Measurements from ENCODE around the gene ECI2.
"Not testable (repeated sequence)": the region's sequence is repeated elsewhere in the genome, so short reads cannot be mapped to it uniquely, and the experiment has no call there.

ECI2 gene

GRCh38 chr6:4114123-4114522 is 21.3 kb downstream of the ECI2 start:
- H3K4me3 ChIP-seq (ENCODE audit: low read depth, low read length): no peak overlapping the region
- TF ChIP-seq POLR2A (IDR thresholded peaks at IDR 0.05; ENCODE audit: extremely low read depth, insufficient read length) (no peak), CTCF (IDR thresholded peaks at IDR 0.05; ENCODE audit: low read depth, low read length) (no peak), MAX (IDR thresholded peaks at IDR 0.05; ENCODE audit: low read depth, low read length) (no peak), MYC (IDR thresholded peaks at IDR 0.05; ENCODE audit: low read depth, low read length) (no peak)
- DNase-seq (ENCODE audit: low read depth): no peak

GRCh38 chr6:4113649-4114048 is 21.7 kb downstream of the ECI2 start:
- H3K4me3 ChIP-seq (ENCODE audit: low read depth, low read length): no peak overlapping the region
- DNase-seq (ENCODE audit: low read depth): no peak
- TF ChIP-seq CTCF (IDR thresholded peaks at IDR 0.05; ENCODE audit: low read depth, low read length) (no peak), MAX (IDR thresholded peaks at IDR 0.05; ENCODE audit: low read depth, low read length) (no peak), POLR2A (IDR thresholded peaks at IDR 0.05; ENCODE audit: extremely low read depth, insufficient read length) (no peak), MYC (IDR thresholded peaks at IDR 0.05; ENCODE audit: low read depth, low read length) (no peak)

- no peak for TF ChIP-seq CTCF (IDR thresholded peaks at IDR 0.05; ENCODE audit: low read depth, low read length)
- no peak for TF ChIP-seq MYC (IDR thresholded peaks at IDR 0.05; ENCODE audit: low read depth, low read length)
- no peak for TF ChIP-seq MAX (IDR thresholded peaks at IDR 0.05; ENCODE audit: low read depth, low read length)
- no peak for TF ChIP-seq POLR2A (IDR thresholded peaks at IDR 0.05; ENCODE audit: extremely low read depth, insufficient read length)
- no peak for DNase-seq (ENCODE audit: low read depth)
Observed at GRCh38 chr6:4112366-4112765, 23.0 kb downstream of the ECI2 start.

GRCh38 chr6:4109363-4109815 is 26.0 kb downstream of the ECI2 start:
- H3K4me3 ChIP-seq (ENCODE audit: low read depth, low read length); DNase-seq (ENCODE audit: low read depth): not testable (repeated sequence)

More at GRCh38 chr6:4112366-4112765, 23.0 kb downstream of the ECI2 start:
- H3K4me3 ChIP-seq (ENCODE audit: low read depth, low read length): no peak overlapping the region

- DNase-seq (ENCODE audit: low read depth): no peak
- H3K4me3 ChIP-seq (ENCODE audit: low read depth, low read length): no peak overlapping the region
- TF ChIP-seq CTCF (IDR thresholded peaks at IDR 0.05; ENCODE audit: low read depth, low read length): no peak
- no peak for TF ChIP-seq MAX (IDR thresholded peaks at IDR 0.05; ENCODE audit: low read depth, low read length)
- no peak for TF ChIP-seq MYC (IDR thresholded peaks at IDR 0.05; ENCODE audit: low read depth, low read length)
- no peak for TF ChIP-seq POLR2A (IDR thresholded peaks at IDR 0.05; ENCODE audit: extremely low read depth, insufficient read length)
Observed at GRCh38 chr6:4108561-4109093, 26.7 kb downstream of the ECI2 start.

- no peak overlapping the region for H3K4me3 ChIP-seq (ENCODE audit: low read depth, low read length)
- no peak for DNase-seq (ENCODE audit: low read depth)
Observed at GRCh38 chr6:4107873-4108272, 27.5 kb downstream of the ECI2 start.

More at GRCh38 chr6:4107873-4108272, 27.5 kb downstream of the ECI2 start:
- no peak for TF ChIP-seq POLR2A (IDR thresholded peaks at IDR 0.05; ENCODE audit: extremely low read depth, insufficient read length)
- TF ChIP-seq MAX (IDR thresholded peaks at IDR 0.05; ENCODE audit: low read depth, low read length): no peak
- TF ChIP-seq MYC (IDR thresholded peaks at IDR 0.05; ENCODE audit: low read depth, low read length): no peak
- TF ChIP-seq CTCF (IDR thresholded peaks at IDR 0.05; ENCODE audit: low read depth, low read length): no peak
